CD14-positive monocyte (primary cell): ENCODE measurements around the gene PLCB2. TPM values are rescaled to one million over a fixed set of nuclear protein-coding genes. Genes with fewer than 3 reads are reported as not detected.

ENCODE experiments used
- DNase-seq, 3 donors: peaks; one replicate each; pipeline ENCODE4 v3.0.0-alpha.2; 2011 to 2022
- H2AFZ ChIP-seq: 2 replicates; pipeline ENCODE4 v1.6.0; 2012; ENCODE audit warnings: mild to moderate bottlenecking, low read depth, low read length, inconsistent platforms; ENCODE audit not compliant: insufficient read depth, poor library complexity, severe bottlenecking
- H3K27ac ChIP-seq, 2 donors: 1 replicate in 1 of 2; 2 replicates in 1 of 2; pipeline ENCODE4 v1.5.1; 2012 to 2013; ENCODE audit warnings: low read length in 2 of 2, control low read depth in 1 of 2, inconsistent platforms in 1 of 2, low read depth in 1 of 2, mild to moderate bottlenecking in 1 of 2
- H3K27me3 ChIP-seq, 2 donors: one replicate each; pipeline versions ENCODE4 v1.6.0 to v1.6.1; 2011 to 2013; ENCODE audit warnings: low read length in 2 of 2; ENCODE audit not compliant: control insufficient read depth in 2 of 2, insufficient read depth in 2 of 2
- H3K36me3 ChIP-seq, 2 donors: replicated peaks in 1 of 2; 1 replicate in 1 of 2; 2 replicates in 1 of 2; pipeline versions ENCODE4 v1.5.1 to v1.6.1; 2012 to 2013; ENCODE audit warnings: low read length in 2 of 2, control low read depth in 1 of 2, inconsistent platforms in 1 of 2, mild to moderate bottlenecking in 1 of 2; ENCODE audit not compliant: insufficient read depth in 2 of 2, control insufficient read depth in 1 of 2
- H3K4me1 ChIP-seq, 2 donors: 1 replicate in 1 of 2; 2 replicates in 1 of 2; pipeline versions ENCODE4 v1.5.1 to v1.6.1; 2012 to 2013; ENCODE audit warnings: low read length in 2 of 2, control low read depth in 1 of 2, inconsistent platforms in 1 of 2, mild to moderate bottlenecking in 1 of 2, moderate library complexity in 1 of 2; ENCODE audit not compliant: insufficient read depth in 2 of 2, control insufficient read depth in 1 of 2
- H3K4me2 ChIP-seq: replicated peaks from 2 replicates; pipeline ENCODE3; 2012; ENCODE audit warnings: low read length, moderate library complexity, mild to moderate bottlenecking; ENCODE audit not compliant: poor library complexity, severe bottlenecking; ENCODE audit errors: extremely low read depth
- H3K4me3 ChIP-seq, 3 experiments: fragments of 200-600 bp in 1 of 3; sonication (generic) in 1 of 3; replicated peaks in 1 of 3; 1 replicate in 2 of 3; 2 replicates in 1 of 3; pipeline ENCODE4 v1.5.1; 2011 to 2013; ENCODE audit warnings: low read length in 3 of 3, mild to moderate bottlenecking in 3 of 3, control low read depth in 2 of 3, low read depth in 2 of 3, inconsistent platforms in 1 of 3, moderate library complexity in 1 of 3
- H3K79me2 ChIP-seq: 2 replicates; pipeline ENCODE4 v1.6.0; 2012; ENCODE audit warnings: mild to moderate bottlenecking, control low read depth, inconsistent platforms, low read length, moderate library complexity; ENCODE audit not compliant: insufficient read depth
- H3K9ac ChIP-seq: 2 replicates; pipeline ENCODE4 v1.6.0; 2017; ENCODE audit warnings: low read length, mild to moderate bottlenecking; ENCODE audit not compliant: insufficient read depth, poor library complexity, severe bottlenecking
- H3K9me3 ChIP-seq, 2 donors: replicated peaks in 1 of 2; 1 replicate in 1 of 2; 2 replicates in 1 of 2; pipeline versions ENCODE4 v1.5.1 to v1.6.1; 2012 to 2013; ENCODE audit warnings: low read length in 2 of 2, control low read depth in 1 of 2; ENCODE audit not compliant: control insufficient read depth in 1 of 2, insufficient read depth in 1 of 2
- H4K20me1 ChIP-seq: 2 replicates; pipeline ENCODE4 v1.6.0; 2012; ENCODE audit warnings: mild to moderate bottlenecking, low read length, control low read depth, moderate library complexity; ENCODE audit not compliant: insufficient read depth
- H3K27ac Mint-ChIP-seq, 7 donors: one replicate each; pipeline ENCODE4 v1.8.0; 2020; ENCODE audit warnings: mild to moderate bottlenecking in 7 of 7, mixed read lengths in 7 of 7, moderate library complexity in 6 of 7, inconsistent platforms in 2 of 7
- H3K27me3 Mint-ChIP-seq, 3 donors: one replicate each; pipeline ENCODE4 v1.8.0; 2021 to 2022; ENCODE audit warnings: low read depth in 3 of 3, mild to moderate bottlenecking in 3 of 3, mixed read lengths in 3 of 3, moderate library complexity in 3 of 3, inconsistent platforms in 1 of 3
- H3K36me3 Mint-ChIP-seq, 2 donors: one replicate each; pipeline ENCODE4 v1.8.0; 2020; ENCODE audit warnings: mixed read lengths in 2 of 2, inconsistent platforms in 1 of 2, mild to moderate bottlenecking in 1 of 2
- H3K4me1 Mint-ChIP-seq: one replicate; pipeline ENCODE4 v1.8.0; 2020; ENCODE audit warnings: mild to moderate bottlenecking, mixed read lengths
- H3K4me3 Mint-ChIP-seq, 2 donors: one replicate each; pipeline ENCODE4 v1.8.0; 2020; ENCODE audit warnings: mild to moderate bottlenecking in 2 of 2, mixed read lengths in 2 of 2, moderate library complexity in 1 of 2
- H3K9me3 Mint-ChIP-seq, 7 donors: one replicate each; pipeline ENCODE4 v1.8.0; 2020 to 2022; ENCODE audit warnings: mixed read lengths in 7 of 7, mild to moderate bottlenecking in 6 of 7, moderate library complexity in 6 of 7, inconsistent platforms in 2 of 7
- CTCF ChIP-seq: fragments of 200-600 bp; IDR thresholded peaks from one replicate; pipeline ENCODE4 v1.8.0; 2022; ENCODE audit warnings: antibody characterized with exemption, mild to moderate bottlenecking
- WGBS: methylation state at CpG from one replicate; pipeline ENCODE4 v1.1.5; 2013; ENCODE audit warnings: missing lambda C conversion rate; ENCODE audit not compliant: insufficient coverage; 5-methylcytosine and 5-hydroxymethylcytosine counted together
- intact Hi-C, 2 donors: fragments of 100-400 bp; cut with micrococcal nuclease; formaldehyde crosslinking; loops; one replicate each; pipeline versions ENCODE4 v1.15.0 to v1.15.1; 2023
- polyA plus RNA-seq, 3 donors: library from polyadenylated mRNA; depleted of rRNA in 1 of 3; unstranded in 2 of 3; stranded (reverse) in 1 of 3; fragments of 300-500 nt in 2 of 3; fragments of >200 nt in 1 of 3; fragmentation: Illumina TruSeq in 2 of 3; gene quantifications; 1 replicate in 2 of 3; 2 replicates in 1 of 3; pipeline ENCODE4 v1.2.3, GENCODE V29; 2012 to 2021

PLCB2 gene
- polyA plus RNA-seq, 3 donors = 56.5 to 1,191 (median 74.5) TPM

- intact Hi-C loops = no loop called here
These were observed 19.8 kb downstream of the PLCB2 start for GRCh38 chr15:40287968-40288367.

GRCh38 chr15:40287505-40287904 lies 20.2 kb downstream of the PLCB2 start:
- H3K79me2 ChIP-seq = no peaks in the 10 kb centered on the region
- no peak for DNase-seq
- H3K4me2 ChIP-seq = no peak overlapping the region
- Mint-ChIP-seq H3K4me1 (peaks cover 34% of the 10 kb centered on the region), H3K4me3 (no peak overlapping the region), H3K36me3 (peaks cover 58 to 83% of the 10 kb centered on the region in 2 donors), H3K9me3 (peaks cover 0 to 6% (median 0%) of the 10 kb centered on the region in 7 donors), H3K27me3 (peaks cover 13 to 22% (median 16%) of the 10 kb centered on the region in 3 donors), H3K27ac (peak overlapping the region in 3 of 7 donors; percentile 30 to 80 (median 48))
- no peaks in the 10 kb centered on the region for H3K9me3 ChIP-seq
- no peak overlapping the region for H2AFZ ChIP-seq
- H3K27me3 ChIP-seq = peaks cover 0 to 15% of the 10 kb centered on the region in 2 donors
- peaks cover 57 to 77% of the 10 kb centered on the region in 2 donors for H3K36me3 ChIP-seq
- no peak overlapping the region for H3K4me3 ChIP-seq
- peaks cover 23 to 39% of the 10 kb centered on the region in 2 donors for H3K4me1 ChIP-seq
- intact Hi-C loops = no loop called here
- no peak overlapping the region for H3K9ac ChIP-seq
- no peak for TF ChIP-seq CTCF
- WGBS = 83% methylated on average over 1 of the region's 3 CpGs
- peaks cover 93% of the 10 kb centered on the region for H4K20me1 ChIP-seq
- H3K27ac ChIP-seq = no peak overlapping the region

More at GRCh38 chr15:40287968-40288367, 19.8 kb downstream of the PLCB2 start:
- WGBS = 100% methylated on average over 2 of the region's 4 CpGs
- no peak for TF ChIP-seq CTCF
- H3K79me2 ChIP-seq = no peaks in the 10 kb centered on the region
- Mint-ChIP-seq H3K27me3 (peaks cover 13 to 18% (median 16%) of the 10 kb centered on the region in 3 donors), H3K27ac (peak overlapping the region in 1 of 7 donors; percentile 15), H3K36me3 (peaks cover 63 to 88% of the 10 kb centered on the region in 2 donors), H3K9me3 (peaks cover 0 to 6% (median 0%) of the 10 kb centered on the region in 7 donors), H3K4me3 (no peak overlapping the region), H3K4me1 (peaks cover 36% of the 10 kb centered on the region)
- H2AFZ ChIP-seq = no peak overlapping the region
- H3K4me1 ChIP-seq = peaks cover 19 to 35% of the 10 kb centered on the region in 2 donors
- H3K9me3 ChIP-seq = no peaks in the 10 kb centered on the region
- no peak overlapping the region for H3K27ac ChIP-seq
- H4K20me1 ChIP-seq = peaks cover 98% of the 10 kb centered on the region
- H3K9ac ChIP-seq = no peak overlapping the region
- no peak overlapping the region for H3K4me2 ChIP-seq
- H3K36me3 ChIP-seq = peaks cover 61 to 82% of the 10 kb centered on the region in 2 donors
- DNase-seq = no peak
- no peak overlapping the region for H3K4me3 ChIP-seq
- peaks cover 0 to 14% of the 10 kb centered on the region in 2 donors for H3K27me3 ChIP-seq
